ENCODE results near the gene SGCE. TPM values are rescaled to one million over a fixed set of nuclear protein-coding genes. Genes with fewer than 3 reads are reported as not detected.

SGCE gene
- total and polyA plus RNA-seq, 4 donors, result 9.3 to 70.6 (median 44.2) TPM

DNA sequence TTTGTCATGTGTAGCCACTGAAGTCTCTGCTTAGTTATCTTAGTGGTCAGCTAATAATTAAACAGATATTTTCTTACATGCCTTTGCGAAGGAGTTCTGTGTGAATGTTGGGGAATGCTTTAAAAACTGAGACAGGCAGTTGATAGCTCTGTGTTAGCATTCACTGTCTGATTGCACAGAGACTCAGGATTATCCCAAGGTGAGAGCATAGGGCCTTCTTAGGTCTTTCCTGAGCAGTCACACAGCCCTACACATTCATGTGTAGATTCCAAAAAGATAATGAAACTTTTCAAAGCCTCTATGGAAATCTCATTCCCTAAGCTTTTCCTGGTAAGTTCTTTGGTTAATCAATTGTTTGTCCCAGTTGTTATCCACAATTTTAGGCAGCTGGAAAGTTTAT, 78.6 kb downstream of the SGCE start:
- H3K9me3 ChIP-seq (ENCODE audit: control insufficient read depth in 4 of 4, low read length in 3 of 4), result peaks cover 0 to 11% (median under 1%) of the 10 kb centered on the region in 4 donors
- no peaks in the 10 kb centered on the region for H3K27me3 ChIP-seq (ENCODE audit: control insufficient read depth in 4 of 4, insufficient read depth in 4 of 4, low read length in 3 of 4)
- no peaks in the 10 kb centered on the region for H3K36me3 ChIP-seq (ENCODE audit: control insufficient read depth in 4 of 4, insufficient read depth in 3 of 4, low read depth in 1 of 4, low read length in 3 of 4)
- TF ChIP-seq GABPA (IDR thresholded peaks at IDR 0.05 in 1 of 2, conservative IDR thresholded peaks at IDR 0.05 in 1 of 2), result no peak
- TF ChIP-seq, protein P1, sequence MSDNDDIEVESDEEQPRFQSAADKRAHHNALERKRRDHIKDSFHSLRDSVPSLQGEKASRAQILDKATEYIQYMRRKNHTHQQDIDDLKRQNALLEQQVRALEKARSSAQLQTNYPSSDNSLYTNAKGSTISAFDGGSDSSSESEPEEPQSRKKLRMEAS (IDR thresholded peaks at IDR 0.05), result no peak
- TF ChIP-seq RXRA (IDR thresholded peaks at IDR 0.05), result no peak
- no peak for TF ChIP-seq HNF4A (conservative IDR thresholded peaks at IDR 0.05)
- no peak for TF ChIP-seq SP1 (IDR thresholded peaks at IDR 0.05)
- TF ChIP-seq, protein P2, sequence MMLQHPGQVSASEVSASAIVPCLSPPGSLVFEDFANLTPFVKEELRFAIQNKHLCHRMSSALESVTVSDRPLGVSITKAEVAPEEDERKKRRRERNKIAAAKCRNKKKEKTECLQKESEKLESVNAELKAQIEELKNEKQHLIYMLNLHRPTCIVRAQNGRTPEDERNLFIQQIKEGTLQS (IDR thresholded peaks at IDR 0.05), result no peak
- no peak for TF ChIP-seq TAF1 (conservative IDR thresholded peaks at IDR 0.05)
- no peak for TF ChIP-seq HNF4G (IDR thresholded peaks at IDR 0.05)
- TF ChIP-seq, protein P3, sequence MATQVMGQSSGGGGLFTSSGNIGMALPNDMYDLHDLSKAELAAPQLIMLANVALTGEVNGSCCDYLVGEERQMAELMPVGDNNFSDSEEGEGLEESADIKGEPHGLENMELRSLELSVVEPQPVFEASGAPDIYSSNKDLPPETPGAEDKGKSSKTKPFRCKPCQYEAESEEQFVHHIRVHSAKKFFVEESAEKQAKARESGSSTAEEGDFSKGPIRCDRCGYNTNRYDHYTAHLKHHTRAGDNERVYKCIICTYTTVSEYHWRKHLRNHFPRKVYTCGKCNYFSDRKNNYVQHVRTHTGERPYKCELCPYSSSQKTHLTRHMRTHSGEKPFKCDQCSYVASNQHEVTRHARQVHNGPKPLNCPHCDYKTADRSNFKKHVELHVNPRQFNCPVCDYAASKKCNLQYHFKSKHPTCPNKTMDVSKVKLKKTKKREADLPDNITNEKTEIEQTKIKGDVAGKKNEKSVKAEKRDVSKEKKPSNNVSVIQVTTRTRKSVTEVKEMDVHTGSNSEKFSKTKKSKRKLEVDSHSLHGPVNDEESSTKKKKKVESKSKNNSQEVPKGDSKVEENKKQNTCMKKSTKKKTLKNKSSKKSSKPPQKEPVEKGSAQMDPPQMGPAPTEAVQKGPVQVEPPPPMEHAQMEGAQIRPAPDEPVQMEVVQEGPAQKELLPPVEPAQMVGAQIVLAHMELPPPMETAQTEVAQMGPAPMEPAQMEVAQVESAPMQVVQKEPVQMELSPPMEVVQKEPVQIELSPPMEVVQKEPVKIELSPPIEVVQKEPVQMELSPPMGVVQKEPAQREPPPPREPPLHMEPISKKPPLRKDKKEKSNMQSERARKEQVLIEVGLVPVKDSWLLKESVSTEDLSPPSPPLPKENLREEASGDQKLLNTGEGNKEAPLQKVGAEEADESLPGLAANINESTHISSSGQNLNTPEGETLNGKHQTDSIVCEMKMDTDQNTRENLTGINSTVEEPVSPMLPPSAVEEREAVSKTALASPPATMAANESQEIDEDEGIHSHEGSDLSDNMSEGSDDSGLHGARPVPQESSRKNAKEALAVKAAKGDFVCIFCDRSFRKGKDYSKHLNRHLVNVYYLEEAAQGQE (IDR thresholded peaks at IDR 0.05), result no peak
- no peak for TF ChIP-seq FOXA1 (IDR thresholded peaks at IDR 0.05)
- TF ChIP-seq, protein P4, sequence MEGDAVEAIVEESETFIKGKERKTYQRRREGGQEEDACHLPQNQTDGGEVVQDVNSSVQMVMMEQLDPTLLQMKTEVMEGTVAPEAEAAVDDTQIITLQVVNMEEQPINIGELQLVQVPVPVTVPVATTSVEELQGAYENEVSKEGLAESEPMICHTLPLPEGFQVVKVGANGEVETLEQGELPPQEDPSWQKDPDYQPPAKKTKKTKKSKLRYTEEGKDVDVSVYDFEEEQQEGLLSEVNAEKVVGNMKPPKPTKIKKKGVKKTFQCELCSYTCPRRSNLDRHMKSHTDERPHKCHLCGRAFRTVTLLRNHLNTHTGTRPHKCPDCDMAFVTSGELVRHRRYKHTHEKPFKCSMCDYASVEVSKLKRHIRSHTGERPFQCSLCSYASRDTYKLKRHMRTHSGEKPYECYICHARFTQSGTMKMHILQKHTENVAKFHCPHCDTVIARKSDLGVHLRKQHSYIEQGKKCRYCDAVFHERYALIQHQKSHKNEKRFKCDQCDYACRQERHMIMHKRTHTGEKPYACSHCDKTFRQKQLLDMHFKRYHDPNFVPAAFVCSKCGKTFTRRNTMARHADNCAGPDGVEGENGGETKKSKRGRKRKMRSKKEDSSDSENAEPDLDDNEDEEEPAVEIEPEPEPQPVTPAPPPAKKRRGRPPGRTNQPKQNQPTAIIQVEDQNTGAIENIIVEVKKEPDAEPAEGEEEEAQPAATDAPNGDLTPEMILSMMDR (IDR thresholded peaks at IDR 0.05; ENCODE audit: low read depth, low read length, missing input control), result no peak
- TF ChIP-seq RAD21 (IDR thresholded peaks at IDR 0.05), result no peak
- TF ChIP-seq YY1 (IDR thresholded peaks at IDR 0.05), result no peak
- TF ChIP-seq, protein P5, sequence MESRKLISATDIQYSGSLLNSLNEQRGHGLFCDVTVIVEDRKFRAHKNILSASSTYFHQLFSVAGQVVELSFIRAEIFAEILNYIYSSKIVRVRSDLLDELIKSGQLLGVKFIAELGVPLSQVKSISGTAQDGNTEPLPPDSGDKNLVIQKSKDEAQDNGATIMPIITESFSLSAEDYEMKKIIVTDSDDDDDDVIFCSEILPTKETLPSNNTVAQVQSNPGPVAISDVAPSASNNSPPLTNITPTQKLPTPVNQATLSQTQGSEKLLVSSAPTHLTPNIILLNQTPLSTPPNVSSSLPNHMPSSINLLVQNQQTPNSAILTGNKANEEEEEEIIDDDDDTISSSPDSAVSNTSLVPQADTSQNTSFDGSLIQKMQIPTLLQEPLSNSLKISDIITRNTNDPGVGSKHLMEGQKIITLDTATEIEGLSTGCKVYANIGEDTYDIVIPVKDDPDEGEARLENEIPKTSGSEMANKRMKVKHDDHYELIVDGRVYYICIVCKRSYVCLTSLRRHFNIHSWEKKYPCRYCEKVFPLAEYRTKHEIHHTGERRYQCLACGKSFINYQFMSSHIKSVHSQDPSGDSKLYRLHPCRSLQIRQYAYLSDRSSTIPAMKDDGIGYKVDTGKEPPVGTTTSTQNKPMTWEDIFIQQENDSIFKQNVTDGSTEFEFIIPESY (IDR thresholded peaks at IDR 0.05), result no peak
- H3K27ac ChIP-seq (ENCODE audit: low read depth in 1 of 2, low read length in 2 of 2), result no peak overlapping the region
- no peak for DNase-seq (ENCODE audit: low spot score)
- H3K4me1 ChIP-seq (ENCODE audit: control insufficient read depth in 4 of 4, insufficient read depth in 4 of 4, low read length in 3 of 4), result peaks cover 0 to 2% (median 0%) of the 10 kb centered on the region in 4 donors
- WGBS, result 97% methylated on average over 1 of the region's 1 CpG
- H3K9ac ChIP-seq (ENCODE audit: low read depth in 1 of 2, low read length in 2 of 2), result no peak overlapping the region
- H3K4me3 ChIP-seq (ENCODE audit: low read depth in 1 of 3, low read length in 3 of 3), result no peak overlapping the region

DNA sequence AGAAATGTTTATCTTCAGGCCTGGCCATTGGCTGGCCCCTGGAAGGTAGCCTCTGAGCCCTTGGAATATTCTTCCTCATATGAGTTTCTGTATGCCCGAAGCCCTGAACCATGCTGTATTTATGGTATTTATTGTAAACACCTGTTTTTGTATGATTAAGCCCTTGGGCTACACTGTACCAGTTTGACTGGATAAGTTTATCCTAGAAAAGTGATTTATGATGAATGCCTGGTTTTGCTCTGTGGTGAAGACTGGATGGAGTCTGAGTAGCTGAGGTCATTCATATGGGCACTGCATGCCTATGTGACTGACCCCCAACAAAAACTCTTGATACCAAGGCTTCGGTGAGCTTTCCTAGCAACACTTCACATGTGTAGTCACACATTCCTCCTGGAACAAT, 79.6 kb downstream of the SGCE start:
- 97% methylated on average over 2 of the region's 2 CpGs for WGBS
- TF ChIP-seq EGR1 (IDR thresholded peaks at IDR 0.05; ENCODE audit: low read depth in 2 of 2) (no peak), FOXA2 (IDR thresholded peaks at IDR 0.05) (no peak), NR2F2 (IDR thresholded peaks at IDR 0.05) (no peak), HNF4A (conservative IDR thresholded peaks at IDR 0.05) (no peak), FOXA1 (IDR thresholded peaks at IDR 0.05) (no peak), RAD21 (IDR thresholded peaks at IDR 0.05) (no peak), RXRA (IDR thresholded peaks at IDR 0.05) (no peak), GABPA (IDR thresholded peaks at IDR 0.05 in 1 of 2, conservative IDR thresholded peaks at IDR 0.05 in 1 of 2) (no peak), YY1 (IDR thresholded peaks at IDR 0.05) (no peak), TAF1 (conservative IDR thresholded peaks at IDR 0.05) (no peak)
- TF ChIP-seq, protein P1 (IDR thresholded peaks at IDR 0.05), result no peak
- TF ChIP-seq, protein P2 (IDR thresholded peaks at IDR 0.05), result no peak
- TF ChIP-seq, protein P4 (IDR thresholded peaks at IDR 0.05; ENCODE audit: low read depth, low read length, missing input control), result no peak

More for the DNA sequence above, 79.6 kb downstream of the SGCE start:
- no peaks in the 10 kb centered on the region for H3K36me3 ChIP-seq (ENCODE audit: control insufficient read depth in 4 of 4, insufficient read depth in 3 of 4, low read depth in 1 of 4, low read length in 3 of 4)
- H3K27ac ChIP-seq (ENCODE audit: low read depth in 1 of 2, low read length in 2 of 2), result no peak overlapping the region
- H3K4me3 ChIP-seq (ENCODE audit: low read depth in 1 of 3, low read length in 3 of 3), result no peak overlapping the region
- no peak overlapping the region for H3K9ac ChIP-seq (ENCODE audit: low read depth in 1 of 2, low read length in 2 of 2)
- H3K4me1 ChIP-seq (ENCODE audit: control insufficient read depth in 4 of 4, insufficient read depth in 4 of 4, low read length in 3 of 4), result peaks cover 0 to 2% (median 0%) of the 10 kb centered on the region in 4 donors
- H3K9me3 ChIP-seq (ENCODE audit: control insufficient read depth in 4 of 4, low read length in 3 of 4), result peaks cover 0 to 11% (median under 1%) of the 10 kb centered on the region in 4 donors
- DNase-seq (ENCODE audit: low spot score), result no peak
- no peaks in the 10 kb centered on the region for H3K27me3 ChIP-seq (ENCODE audit: control insufficient read depth in 4 of 4, insufficient read depth in 4 of 4, low read length in 3 of 4)
